IPS-18c (cell line): ENCODE data around the gene REPIN1.

ENCODE experiments used
- H3K4me3 ChIP-seq: 2 replicates; pipeline ENCODE4 v1.7.0; 2013; ENCODE audit warnings: low read depth, mild to moderate bottlenecking, low read length, moderate library complexity; ENCODE audit not compliant: insufficient read depth
- H3K9me3 ChIP-seq: one replicate; pipeline ENCODE4 v1.6.1; 2013; ENCODE audit warnings: mild to moderate bottlenecking, low read length, moderate library complexity; ENCODE audit not compliant: control insufficient read depth, insufficient read depth

REPIN1 gene

DNA sequence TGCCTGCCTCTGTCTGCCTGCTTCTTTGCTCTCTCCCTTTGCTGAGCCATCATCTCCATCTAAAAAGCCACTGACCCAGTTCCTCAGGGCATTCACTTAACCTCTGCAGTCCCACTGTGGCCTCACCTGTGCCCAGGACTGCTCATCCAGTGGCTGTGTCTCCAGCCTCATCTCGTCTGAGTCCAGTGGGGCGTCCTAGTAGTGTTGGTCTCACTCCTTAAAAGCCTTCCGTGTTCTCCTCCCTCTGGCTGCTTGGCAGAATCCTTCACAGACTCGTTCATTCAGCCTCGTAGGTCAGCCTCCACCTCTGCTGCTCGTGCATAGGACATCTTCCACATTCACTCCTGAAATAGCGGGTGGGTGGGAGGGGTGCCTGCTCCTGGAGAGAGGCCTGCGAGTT is 34.5 kb upstream of the REPIN1 start:
- Histone ChIP-seq H3K9me3 (peaks cover 3% of the 10 kb centered on the region), H3K4me3 (no peak overlapping the region)

DNA sequence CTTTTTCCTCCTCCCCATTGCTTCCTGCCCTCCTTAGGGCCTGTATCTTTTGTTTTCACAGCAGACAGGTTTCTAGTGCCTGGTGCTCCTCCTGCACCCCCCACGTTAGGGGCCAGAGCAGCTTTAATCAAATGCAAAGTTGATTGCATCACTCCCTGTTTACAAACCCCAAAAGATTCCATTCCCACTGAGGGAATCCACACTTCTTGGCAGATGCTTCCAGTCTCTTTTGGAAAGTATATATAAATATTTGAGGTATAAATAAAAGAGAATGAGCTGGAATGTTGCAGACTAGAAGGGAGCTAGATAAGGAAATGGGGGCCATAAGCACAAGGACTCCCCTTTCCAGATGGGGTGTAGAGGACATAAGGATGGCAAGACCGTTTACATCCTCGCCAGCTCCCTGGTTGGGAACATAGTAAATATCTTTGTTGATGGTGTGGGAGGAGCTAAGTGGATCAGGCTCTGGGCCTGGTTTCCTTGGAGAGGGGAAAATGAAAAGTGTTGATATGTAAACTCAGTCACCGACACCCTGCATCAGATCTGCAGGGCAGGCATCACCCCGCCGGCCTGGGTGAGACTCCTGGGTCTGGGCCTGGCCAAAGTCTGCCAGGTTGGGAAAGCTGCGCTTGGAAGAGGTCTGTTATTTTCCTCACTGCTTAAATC is 33.4 kb upstream of the REPIN1 start:
- Histone ChIP-seq H3K4me3 (no peak overlapping the region), H3K9me3 (no peaks in the 10 kb centered on the region)

DNA sequence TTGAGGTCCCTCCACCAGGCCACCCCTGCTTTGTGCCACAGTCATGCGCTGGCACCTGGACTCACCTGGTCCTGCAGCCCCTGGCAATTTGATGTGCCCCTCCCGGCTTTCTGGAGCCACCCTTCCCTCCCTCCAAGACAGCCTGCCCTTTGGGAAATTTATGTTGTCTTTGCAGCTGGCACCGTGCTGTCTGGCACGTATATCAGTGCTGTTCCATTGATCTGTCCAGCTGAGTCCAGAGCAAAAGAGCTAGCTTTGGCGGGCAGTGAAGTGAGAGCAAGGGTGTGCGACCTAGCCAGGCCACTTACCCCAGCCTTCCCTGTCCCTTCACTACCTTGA is 32.9 kb upstream of the REPIN1 start:
- Histone ChIP-seq H3K9me3 (no peaks in the 10 kb centered on the region), H3K4me3 (no peak overlapping the region)

DNA sequence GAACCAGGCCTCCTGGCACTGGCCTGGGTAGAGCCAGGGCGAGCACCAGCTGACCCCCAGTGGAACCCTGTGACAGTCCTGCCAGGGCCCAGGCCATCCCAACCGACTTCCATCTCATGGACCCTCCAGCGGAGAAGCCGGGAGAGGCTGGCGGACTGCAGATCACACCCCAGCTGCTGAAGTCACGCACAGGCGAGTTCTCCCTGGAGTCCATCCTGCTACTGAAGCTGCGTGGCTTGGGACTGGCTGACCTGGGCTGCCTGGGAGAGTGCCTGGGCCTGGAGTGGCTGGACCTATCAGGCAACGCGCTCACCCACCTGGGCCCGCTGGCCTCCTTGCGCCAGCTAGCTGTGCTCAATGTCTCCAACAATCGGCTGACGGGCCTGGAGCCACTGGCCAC is 31.9 kb upstream of the REPIN1 start:
- Histone ChIP-seq H3K4me3 (no peak overlapping the region), H3K9me3 (no peaks in the 10 kb centered on the region)

DNA sequence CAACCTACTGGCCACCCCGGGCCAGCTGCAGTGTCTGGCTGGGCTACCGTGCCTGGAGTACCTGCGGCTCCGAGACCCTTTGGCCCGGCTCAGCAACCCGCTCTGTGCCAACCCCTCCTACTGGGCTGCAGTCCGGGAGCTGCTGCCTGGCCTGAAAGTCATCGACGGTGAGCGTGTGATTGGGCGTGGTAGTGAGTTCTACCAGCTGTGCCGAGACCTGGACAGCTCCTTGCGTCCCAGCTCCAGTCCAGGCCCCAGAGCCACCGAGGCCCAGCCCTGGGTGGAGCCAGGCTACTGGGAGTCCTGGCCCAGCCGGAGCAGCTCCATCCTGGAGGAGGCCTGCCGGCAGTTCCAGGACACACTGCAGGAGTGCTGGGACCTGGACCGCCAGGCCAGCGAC is 31.4 kb upstream of the REPIN1 start:
- Histone ChIP-seq H3K9me3 (no peaks in the 10 kb centered on the region), H3K4me3 (no peak overlapping the region)

DNA sequence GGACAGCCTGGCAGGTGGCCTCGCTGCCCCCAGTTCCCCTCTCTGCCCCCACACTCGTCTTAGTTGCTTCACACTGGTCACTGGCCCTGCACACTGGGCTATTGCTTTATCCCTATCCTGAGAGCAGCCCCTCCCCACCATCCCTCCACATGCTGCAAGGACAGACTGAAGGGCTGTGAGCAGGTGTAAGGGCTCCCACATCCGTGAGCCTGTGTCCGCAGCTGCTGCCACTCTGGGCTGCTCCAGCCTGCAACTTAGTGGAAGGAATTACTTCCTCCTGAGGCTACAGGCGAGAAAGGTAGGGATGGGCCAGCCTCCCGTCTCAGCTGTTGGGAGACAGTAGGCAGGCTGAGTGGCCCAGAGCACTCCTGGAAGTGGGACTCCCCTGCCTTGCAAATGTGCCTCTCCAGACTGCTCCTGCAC is 31.0 kb upstream of the REPIN1 start:
- Histone ChIP-seq H3K4me3 (no peak overlapping the region), H3K9me3 (no peaks in the 10 kb centered on the region)

DNA sequence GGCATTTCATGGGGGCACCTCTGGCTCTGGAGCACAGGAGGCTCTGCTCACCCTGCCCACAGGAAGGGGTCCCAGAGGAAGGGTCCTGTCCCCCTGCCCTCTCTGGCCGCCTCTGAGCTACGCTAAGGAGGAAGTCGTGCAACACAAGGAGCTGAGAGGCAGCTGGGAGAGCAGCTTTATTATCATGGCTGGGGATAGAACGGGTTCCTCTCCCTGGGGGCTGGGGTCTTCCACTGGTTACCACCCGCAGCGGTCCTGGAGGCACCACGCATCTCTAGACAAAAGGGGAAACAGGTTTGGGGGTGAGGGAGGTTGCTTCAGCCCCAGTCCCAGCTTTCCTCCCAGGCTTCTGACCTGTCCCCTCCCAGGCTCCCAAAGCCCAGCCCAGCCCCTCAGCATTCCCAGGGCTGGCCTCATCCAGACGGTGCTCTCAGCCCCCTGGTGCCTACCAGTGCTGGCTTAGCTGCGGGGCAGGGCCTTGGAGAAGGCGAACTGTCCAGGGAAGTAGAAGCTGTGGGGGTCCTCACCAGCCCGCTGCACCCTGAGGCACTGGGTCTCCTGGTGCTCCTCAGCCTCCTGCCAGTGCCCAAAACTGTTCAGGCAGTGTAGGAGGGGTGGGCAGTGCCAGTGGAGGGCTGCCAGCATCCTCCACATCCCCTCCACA is 30.3 kb upstream of the REPIN1 start:
- H3K4me3 ChIP-seq = no peak overlapping the region
- H3K9me3 ChIP-seq = no peaks in the 10 kb centered on the region

DNA sequence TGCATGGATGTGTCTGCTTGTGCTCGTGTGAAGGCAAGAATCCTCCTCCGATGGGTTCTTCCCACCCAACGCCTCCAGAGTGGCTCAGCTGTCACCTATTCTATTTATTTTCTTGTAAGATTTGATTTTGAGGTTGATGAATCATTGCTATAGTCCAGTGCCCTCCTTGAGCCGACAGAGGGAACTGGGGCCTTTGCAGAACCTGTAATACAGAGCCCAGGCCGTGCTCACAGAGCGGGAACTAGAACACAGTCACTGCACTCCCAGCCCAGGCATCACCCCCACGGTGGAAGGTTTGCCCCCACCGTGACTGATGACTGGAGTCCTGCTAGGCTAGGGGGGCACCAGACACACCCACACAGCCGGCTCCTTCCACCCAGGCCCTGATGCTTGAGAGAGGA is 29.2 kb upstream of the REPIN1 start:
- H3K9me3 ChIP-seq = no peaks in the 10 kb centered on the region
- H3K4me3 ChIP-seq = peak overlapping the region; percentile 65; the same call in 1 of the 2 replicates

DNA sequence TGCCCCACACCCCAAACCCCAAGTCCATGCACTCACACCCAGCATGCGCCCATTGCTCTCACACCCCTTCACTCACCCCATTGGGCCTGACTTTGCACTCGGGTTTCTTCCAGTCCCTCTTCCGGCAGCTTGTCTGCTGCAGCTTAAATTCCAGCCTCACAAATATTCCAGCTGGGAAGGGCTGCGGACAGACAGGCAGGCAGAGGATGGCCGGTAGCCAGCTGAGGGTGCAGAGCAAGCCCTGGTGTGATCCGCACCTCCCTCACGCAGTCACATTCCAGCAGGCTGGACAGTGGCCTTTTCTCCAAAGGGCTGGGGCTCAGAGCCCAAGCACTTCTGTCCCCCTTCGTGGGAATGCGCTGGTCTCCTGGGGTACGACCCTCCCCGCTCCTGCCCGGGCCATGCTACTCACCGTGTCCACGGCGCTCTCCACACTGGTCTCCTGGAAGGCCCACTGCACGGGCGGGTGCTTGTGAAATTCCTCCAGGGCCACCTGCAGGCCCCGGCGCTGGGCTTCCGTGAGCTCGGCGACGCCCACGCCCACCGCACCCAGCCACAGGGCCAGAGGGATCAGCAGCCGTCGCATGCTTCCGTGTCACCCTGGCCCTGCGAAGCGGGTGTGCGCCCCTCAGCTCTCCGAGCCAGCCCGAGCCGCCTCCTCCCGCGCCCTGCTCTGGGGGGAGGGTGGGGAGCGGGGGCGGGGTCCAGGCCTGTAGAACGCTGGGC is 28.4 kb upstream of the REPIN1 start:
- Histone ChIP-seq H3K4me3 (peak overlapping the region; percentile 65), H3K9me3 (no peaks in the 10 kb centered on the region)

DNA sequence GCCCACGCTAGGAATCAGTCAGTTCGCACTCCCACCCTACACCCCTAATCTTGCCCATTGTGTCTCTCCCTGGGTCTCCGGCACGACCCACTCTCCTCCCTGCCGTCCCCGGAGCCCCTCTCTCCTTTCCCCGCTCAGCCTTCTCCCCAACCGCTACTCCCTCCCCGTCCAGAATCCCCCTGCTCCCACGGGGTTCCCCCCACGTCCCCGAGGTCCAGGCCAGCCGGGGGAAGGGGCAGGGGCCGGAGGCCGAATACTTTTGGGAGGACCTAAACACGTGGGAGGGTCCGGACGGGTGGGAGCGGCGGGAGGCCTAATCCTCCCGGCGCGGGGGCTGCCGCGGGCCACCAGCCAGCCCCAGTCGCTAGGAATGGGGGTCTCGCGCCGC is 27.8 kb upstream of the REPIN1 start:
- H3K9me3 ChIP-seq = no peaks in the 10 kb centered on the region
- peak overlapping the region; percentile 65 for H3K4me3 ChIP-seq

DNA sequence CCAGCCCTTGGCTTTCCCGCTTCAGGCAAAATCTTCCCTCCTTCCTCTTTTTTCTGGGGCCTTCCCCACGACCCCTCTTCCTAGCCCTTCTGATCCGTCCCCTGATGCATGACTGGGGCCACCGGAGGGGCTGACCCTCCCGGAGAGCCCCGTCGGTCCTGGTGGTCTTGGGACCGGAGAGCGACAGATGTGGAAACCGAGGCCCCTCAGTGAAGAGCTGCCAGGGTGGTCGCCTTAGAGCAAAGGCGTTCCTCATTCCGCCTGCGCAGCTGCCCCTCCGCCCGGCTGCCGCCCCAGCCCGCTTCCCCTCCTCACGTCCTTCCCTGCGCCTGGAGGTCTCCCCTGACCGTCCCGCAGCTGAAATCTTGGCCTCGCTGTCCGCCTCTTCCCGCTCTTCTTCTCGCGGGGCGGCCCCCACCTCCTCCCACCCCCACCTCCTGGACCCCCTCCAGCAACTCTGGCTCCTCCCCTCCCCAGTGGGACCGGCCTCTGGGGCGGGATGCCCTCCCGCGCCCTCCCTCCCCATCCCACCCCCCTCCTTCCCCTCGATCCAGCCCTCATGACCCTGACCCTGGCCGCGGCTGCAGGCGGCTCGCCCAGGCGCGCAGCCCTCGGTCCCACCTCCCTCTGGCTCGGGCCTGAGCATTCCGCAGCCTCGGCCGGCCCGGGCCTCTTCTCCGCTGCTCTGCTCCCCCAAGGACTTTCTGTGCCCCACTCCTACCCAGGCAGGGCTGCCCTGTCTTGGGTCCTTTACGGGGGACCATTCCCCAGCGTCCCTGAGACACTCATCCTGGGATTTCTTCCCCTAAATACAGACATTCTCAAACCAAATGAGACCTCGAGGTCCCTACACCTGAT is 27.1 kb upstream of the REPIN1 start, which contains the start of gene RARRES2:
TSS of gene RARRES2 (minus strand) at position 367 of the 858 bp plus-strand sequence. CDS start 1,020 bp downstream, outside the sequence.
- Histone ChIP-seq H3K4me3 (peak within 1 kb of the TSS; percentile 65), H3K9me3 (no peaks in the 10 kb centered on the region)

DNA sequence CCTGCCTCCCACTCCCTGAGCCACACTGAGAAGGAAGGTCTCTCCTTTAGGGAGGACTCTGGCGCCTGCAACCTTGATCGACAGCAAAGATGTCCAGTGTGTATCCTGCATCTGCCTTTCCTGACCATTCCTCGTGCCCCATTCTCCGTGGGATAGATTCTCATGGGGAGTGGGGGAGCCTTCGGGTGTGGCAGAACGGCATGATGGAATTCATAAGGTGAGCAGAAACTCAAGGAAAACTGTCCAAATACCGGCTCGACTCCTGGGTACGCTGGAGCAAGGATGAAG is 26.6 kb upstream of the REPIN1 start:
- no peak overlapping the region; the same call in 1 of the 2 replicates for H3K4me3 ChIP-seq
- no peaks in the 10 kb centered on the region for H3K9me3 ChIP-seq

DNA sequence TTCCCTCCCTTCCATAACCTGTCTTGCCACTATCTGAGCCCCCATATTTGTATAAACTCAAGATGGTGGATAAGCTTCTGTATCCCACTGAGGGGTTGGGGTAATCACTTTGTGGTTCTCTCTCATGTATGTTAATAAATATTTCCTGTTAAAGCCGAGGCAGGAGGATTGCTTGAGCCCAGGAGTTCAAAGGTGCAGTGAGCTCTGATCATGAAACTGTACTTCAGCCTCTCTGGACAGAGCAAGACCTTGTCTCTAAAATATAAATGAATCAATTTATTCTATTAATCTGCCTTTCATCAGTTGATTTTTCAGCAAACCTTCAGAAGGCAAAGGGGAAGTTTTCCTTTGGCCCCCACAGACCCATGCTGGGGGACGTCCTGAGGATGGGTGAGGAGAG is 25.4 kb upstream of the REPIN1 start:
- H3K9me3 ChIP-seq = no peaks in the 10 kb centered on the region
- H3K4me3 ChIP-seq = no peak overlapping the region

DNA sequence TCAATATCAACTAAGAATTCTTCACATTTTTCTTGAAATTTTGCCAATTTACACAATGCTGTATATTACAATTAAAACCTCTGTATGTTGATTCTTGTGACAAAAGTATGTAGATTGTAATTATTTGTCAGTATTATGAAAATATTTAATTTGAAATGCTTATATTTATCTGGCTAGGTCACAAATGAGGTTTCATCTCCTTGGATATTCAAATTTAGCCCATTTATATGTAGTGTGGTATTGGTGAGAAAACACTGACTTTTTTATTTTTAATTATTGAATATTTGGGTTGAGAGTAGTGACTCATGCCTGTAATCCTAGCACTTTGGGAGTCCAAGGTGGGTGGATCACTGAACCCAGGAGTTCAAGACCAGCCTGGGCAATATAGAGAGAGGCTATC is 24.3 kb upstream of the REPIN1 start:
- Histone ChIP-seq H3K4me3 (no peak overlapping the region), H3K9me3 (no peaks in the 10 kb centered on the region)

DNA sequence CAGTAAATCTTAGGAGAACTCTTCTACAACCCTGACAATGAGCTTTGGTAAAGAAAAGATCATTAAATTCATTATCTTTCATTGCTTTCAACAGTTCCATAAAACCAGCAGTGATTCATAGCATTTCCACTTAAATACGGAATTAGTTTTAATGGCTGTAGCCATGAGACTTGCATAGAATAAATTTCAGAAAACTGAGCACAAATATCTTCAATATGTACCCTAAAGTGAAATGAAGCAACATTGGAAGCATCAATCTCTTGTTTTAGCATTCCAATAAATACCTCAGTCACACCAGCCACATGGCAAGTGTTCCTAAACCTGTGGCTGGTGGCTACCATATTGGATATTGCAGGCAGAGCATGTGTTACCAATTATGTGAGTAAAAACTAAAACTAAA is 23.6 kb upstream of the REPIN1 start:
- Histone ChIP-seq H3K9me3 (no peaks in the 10 kb centered on the region), H3K4me3 (no peak overlapping the region)

DNA sequence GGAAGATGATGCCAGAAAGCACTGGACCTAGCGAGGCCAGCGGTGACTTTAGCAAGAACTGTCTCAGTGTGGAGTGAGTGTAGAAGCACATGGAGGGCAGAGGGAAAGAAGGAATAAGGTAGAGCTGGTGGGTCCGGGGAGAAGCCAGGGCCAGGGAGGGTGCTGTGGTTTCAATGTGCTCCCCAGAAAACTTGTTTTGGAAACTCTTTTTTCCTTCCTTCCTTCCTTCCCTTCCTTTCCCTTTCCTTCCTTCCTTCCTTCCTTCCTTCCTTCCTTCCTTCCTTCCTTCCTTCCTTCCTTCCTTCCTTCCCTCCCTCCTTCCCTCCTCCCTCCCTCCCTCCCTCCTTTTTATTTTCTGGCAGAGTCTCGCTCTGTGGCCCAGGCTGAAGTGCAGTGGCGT is 21.7 kb upstream of the REPIN1 start:
- Histone ChIP-seq H3K4me3 (no peak overlapping the region), H3K9me3 (no peaks in the 10 kb centered on the region)

DNA sequence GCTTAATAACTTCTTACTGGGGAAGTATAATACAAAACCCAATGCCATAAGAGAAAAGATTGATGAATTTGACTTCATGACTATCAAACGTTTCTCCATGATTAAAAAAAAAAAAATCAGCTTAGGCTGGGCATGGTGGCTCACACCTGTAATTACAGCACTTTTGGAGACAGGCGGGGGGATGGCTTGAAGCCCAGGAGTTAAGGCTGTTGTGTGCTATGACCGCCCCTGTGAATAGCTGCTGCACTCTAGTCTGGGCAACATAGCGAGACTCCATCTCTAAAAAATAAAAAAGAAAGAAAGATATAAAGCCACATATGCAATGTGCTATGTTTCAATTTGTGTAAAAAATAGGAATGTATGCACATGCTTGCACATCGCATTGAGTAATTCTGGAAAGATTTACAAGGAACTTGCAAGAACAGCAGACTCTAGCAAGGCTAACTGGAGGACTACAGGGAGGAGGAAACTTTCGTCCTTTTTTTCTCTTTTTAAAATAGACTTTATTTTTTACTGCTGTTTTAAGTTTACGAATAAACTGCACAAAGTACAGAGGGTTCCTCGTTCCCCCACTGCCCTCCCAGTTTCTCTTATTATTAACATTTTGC is 16.9 kb upstream of the REPIN1 start:
- Histone ChIP-seq H3K4me3 (no peak overlapping the region), H3K9me3 (no peaks in the 10 kb centered on the region)
